Mucosa of descending colon (tissue), 3 donors: ENCODE measurements around the gene AMZ1. TPM values are rescaled to one million over a fixed set of nuclear protein-coding genes. Genes with fewer than 3 reads are reported as not detected.
"Not testable (repeated sequence)": the region's sequence is repeated elsewhere in the genome, so short reads cannot be mapped to it uniquely, and the experiment has no call there.

Experiments used
- ATAC-seq: fragments of 200-7000 bp; cut with Tn5 transposase; one replicate; pipeline ENCODE4 v1.9.1; 2020; ENCODE audit warnings: mild to moderate bottlenecking, moderate library complexity
- DNase-seq, 3 donors: peaks; one replicate each; pipeline ENCODE4 v3.0.0-alpha.2; 2020
- H3K36me3 ChIP-seq: fragments of 200-600 bp; one replicate; pipeline ENCODE4 v1.8.0; 2021; ENCODE audit warnings: low read depth, mild to moderate bottlenecking
- H3K4me1 ChIP-seq: fragments of 200-600 bp; one replicate; pipeline ENCODE4 v1.8.0; 2021; ENCODE audit warnings: low read depth, mild to moderate bottlenecking
- H3K4me3 ChIP-seq: fragments of 200-600 bp; one replicate; pipeline ENCODE4 v1.8.0; 2021; ENCODE audit warnings: mild to moderate bottlenecking
- H3K9me3 ChIP-seq: fragments of 200-600 bp; one replicate; pipeline ENCODE4 v1.8.0; 2021; ENCODE audit warnings: mild to moderate bottlenecking
- intact Hi-C, 2 donors: fragments of 100-400 bp; cut with DNase I in 1 of 2; cut with micrococcal nuclease in 1 of 2; formaldehyde crosslinking; loops; one replicate each; pipeline versions ENCODE4 v1.11.0 to v1.11.1; 2022; cut with DNase I, micrococcal nuclease
- total RNA-seq, 3 donors: library from RNA; stranded (reverse); fragmentation: NEBNext Ultra II Directional in 2 of 3; extraction: Animal tissue kit (Norgen Biotek cat#: 25700) in 2 of 3; gene quantifications; one replicate each; pipeline versions ENCODE4 v1.2.1 to v1.2.4, GENCODE V29; 2021 to 2023
- TF ChIP-seq, protein P1 (sequence below): fragments of 200-600 bp; IDR thresholded peaks from one replicate; pipeline ENCODE4 v1.8.0; 2022; ENCODE audit warnings: antibody characterized with exemption, mild to moderate bottlenecking
- donor health status: DM: no; HTN: no; CAD: no; lungs with moderate emphysema.
- donor health status: DM: no; HTN: no; CAD: no.
- donor health status: DM: no; HTN: yes; CAD: no.

Gene AMZ1
- total RNA-seq, 3 donors from 2014 or later: 0.61 to 1.3 TPM; not detected in 1

GRCh38 chr7:2721842-2722241, 33.8 kb downstream of the AMZ1 start:
- Histone ChIP-seq H3K9me3 (no peaks in the 10 kb centered on the region), H3K36me3 (no peaks in the 10 kb centered on the region), H3K4me1 (peaks cover 13% of the 10 kb centered on the region), H3K4me3 (no peak overlapping the region)
- DNase-seq (peak in 2 of 3 donors; percentile 15 to 36), ATAC-seq (no peak)
- TF ChIP-seq, protein P1, sequence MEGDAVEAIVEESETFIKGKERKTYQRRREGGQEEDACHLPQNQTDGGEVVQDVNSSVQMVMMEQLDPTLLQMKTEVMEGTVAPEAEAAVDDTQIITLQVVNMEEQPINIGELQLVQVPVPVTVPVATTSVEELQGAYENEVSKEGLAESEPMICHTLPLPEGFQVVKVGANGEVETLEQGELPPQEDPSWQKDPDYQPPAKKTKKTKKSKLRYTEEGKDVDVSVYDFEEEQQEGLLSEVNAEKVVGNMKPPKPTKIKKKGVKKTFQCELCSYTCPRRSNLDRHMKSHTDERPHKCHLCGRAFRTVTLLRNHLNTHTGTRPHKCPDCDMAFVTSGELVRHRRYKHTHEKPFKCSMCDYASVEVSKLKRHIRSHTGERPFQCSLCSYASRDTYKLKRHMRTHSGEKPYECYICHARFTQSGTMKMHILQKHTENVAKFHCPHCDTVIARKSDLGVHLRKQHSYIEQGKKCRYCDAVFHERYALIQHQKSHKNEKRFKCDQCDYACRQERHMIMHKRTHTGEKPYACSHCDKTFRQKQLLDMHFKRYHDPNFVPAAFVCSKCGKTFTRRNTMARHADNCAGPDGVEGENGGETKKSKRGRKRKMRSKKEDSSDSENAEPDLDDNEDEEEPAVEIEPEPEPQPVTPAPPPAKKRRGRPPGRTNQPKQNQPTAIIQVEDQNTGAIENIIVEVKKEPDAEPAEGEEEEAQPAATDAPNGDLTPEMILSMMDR: no peak
- intact Hi-C loops: no loop called here

- intact Hi-C loops: no loop called here
- DNase-seq (peak in 1 of 3 donors; percentile 17), ATAC-seq (no peak)
- TF ChIP-seq, protein P1: no peak
- Histone ChIP-seq H3K9me3 (no peaks in the 10 kb centered on the region), H3K36me3 (no peaks in the 10 kb centered on the region), H3K4me3 (no peak overlapping the region), H3K4me1 (peaks cover 7% of the 10 kb centered on the region)
Observed at GRCh38 chr7:2722591-2722990, 34.6 kb downstream of the AMZ1 start.

DNA sequence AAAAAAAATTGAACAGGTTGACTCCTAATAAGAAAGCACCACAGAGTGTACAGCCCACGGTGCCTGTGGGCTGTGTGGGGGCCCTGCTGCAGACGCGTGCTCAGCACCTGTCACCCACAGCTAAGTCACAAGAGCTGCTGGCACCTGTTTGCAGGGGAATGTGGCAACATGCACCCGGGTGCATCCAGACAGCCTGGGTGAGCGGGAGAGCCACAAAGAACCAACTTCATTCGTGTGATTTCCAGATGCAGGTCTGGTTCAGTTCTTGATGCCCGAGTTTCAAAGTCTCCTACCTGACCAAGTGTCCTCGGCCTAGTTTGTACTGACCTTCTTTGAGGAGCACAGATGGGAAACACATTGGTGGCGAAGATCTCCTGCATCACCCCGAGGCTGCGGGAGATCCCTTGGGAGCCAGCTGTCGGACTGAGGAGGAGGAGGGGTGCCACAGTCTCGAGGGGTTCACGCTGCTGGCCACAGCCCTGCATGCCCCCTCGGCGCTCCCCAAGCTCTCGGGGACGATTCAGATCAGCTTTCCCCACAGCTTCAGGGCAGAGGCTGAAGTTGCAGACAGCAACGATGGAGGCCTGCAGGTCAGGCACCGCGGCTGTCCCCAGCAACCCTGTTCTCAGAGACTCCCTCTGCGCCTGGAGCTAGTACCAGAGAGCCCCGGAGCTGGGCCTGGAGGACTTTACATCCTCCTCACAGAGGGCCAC, 35.3 kb downstream of the AMZ1 start:
- DNase-seq (peak in 2 of 3 donors; percentile 10 to 29), ATAC-seq (no peak)
- H3K9me3 ChIP-seq: no peaks in the 10 kb centered on the region
- TF ChIP-seq, protein P1: no peak
- H3K4me3 ChIP-seq: no peak overlapping the region
- intact Hi-C loops: no loop called here
- H3K4me1 ChIP-seq: peaks cover under 1% of the 10 kb centered on the region
- no peaks in the 10 kb centered on the region for H3K36me3 ChIP-seq

DNA sequence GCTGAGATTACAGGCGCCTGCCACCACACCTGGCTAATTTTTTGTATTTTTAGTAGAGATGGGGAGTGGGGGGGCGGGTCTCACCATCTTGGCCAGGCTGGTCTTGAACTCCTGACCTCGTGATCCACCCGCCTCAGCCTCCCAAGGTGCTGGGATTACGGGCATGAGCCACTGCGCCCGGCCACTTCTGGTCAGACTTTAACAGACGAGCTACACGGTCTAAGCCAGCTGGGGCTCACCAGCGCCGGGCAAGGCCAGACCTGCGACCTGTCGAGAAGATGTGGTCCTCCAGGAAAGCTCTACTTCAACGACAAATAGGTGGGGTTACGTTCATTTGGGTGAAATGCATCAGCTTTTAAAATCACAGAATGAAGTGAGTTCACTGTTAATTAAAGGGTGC, 36.0 kb downstream of the AMZ1 start:
- intact Hi-C loops, H3K36me3 ChIP-seq, H3K4me1 ChIP-seq, H3K4me3 ChIP-seq, H3K9me3 ChIP-seq, ATAC-seq: not testable (repeated sequence)
- peak in 2 of 3 donors; percentile 11 to 43 for DNase-seq

- H3K4me3 ChIP-seq: no peak overlapping the region
- no peak for ATAC-seq
- no peaks in the 10 kb centered on the region for H3K9me3 ChIP-seq
- peak in 2 of 3 donors; percentile 7 to 43 for DNase-seq
- no peaks in the 10 kb centered on the region for H3K36me3 ChIP-seq
- intact Hi-C loops: no loop called here
- no peaks in the 10 kb centered on the region for H3K4me1 ChIP-seq
- TF ChIP-seq, protein P1: no peak
Observed at GRCh38 chr7:2724453-2725177, 36.6 kb downstream of the AMZ1 start.
